ENCODE results near the gene RER1.

- TF ChIP-seq EZH2 (IDR thresholded peaks at IDR 0.05; ENCODE audit: borderline replicate concordance, low read depth, low read length, severe bottlenecking) (no peak), CTCF (IDR thresholded peaks at IDR 0.05; ENCODE audit: borderline replicate concordance, extremely low read depth, low read length, poor library complexity, severe bottlenecking) (no peak)
These were observed 61.3 kb downstream of the RER1 start for GRCh38 chr1:2452932-2453315.
